Stomach (tissue), 9 donors: ENCODE results near the gene ETNK2. TPM values are rescaled to one million over a fixed set of nuclear protein-coding genes. Genes with fewer than 3 reads are reported as not detected.
"Not testable (repeated sequence)": the region's sequence is repeated elsewhere in the genome, so short reads cannot be mapped to it uniquely, and the experiment has no call there.

Experiments
- DNase-seq, 2 donors: peaks; one replicate each; pipeline versions ENCODE4 v3.0.0 to v3.0.0-alpha.2; 2013 to 2019
- H3K27ac ChIP-seq, 5 donors: fragments of 200-600 bp in 4 of 5; sonication (generic) in 4 of 5; one replicate each; pipeline ENCODE4 v1.5.1; 2013 to 2019; ENCODE audit warnings: mild to moderate bottlenecking in 1 of 5, moderate library complexity in 1 of 5
- H3K27me3 ChIP-seq, 3 donors: fragments of 200-600 bp; sonication (generic); one replicate each; pipeline ENCODE4 v1.5.1; 2017 to 2019; ENCODE audit warnings: mixed run types in 1 of 3
- H3K36me3 ChIP-seq, 4 donors: fragments of 200-600 bp; sonication (generic); 1 replicate in 3 of 4; 2 replicates in 1 of 4; pipeline ENCODE4 v1.5.1; 2016 to 2019
- H3K4me1 ChIP-seq, 4 donors: fragments of 200-600 bp; sonication (generic); one replicate each; pipeline ENCODE4 v1.5.1; 2016 to 2019
- H3K4me3 ChIP-seq, 4 donors: fragments of 200-600 bp; sonication (generic) in 3 of 4; one replicate each; pipeline ENCODE4 v1.5.1; 2016 to 2019; ENCODE audit warnings: mild to moderate bottlenecking in 1 of 4
- H3K9me3 ChIP-seq, 4 donors: fragments of 200-600 bp; sonication (generic); one replicate each; pipeline ENCODE4 v1.5.1; 2016 to 2019
- CTCF ChIP-seq, 7 experiments: fragments of 450-650 bp in 4 of 7; fragments of 200-600 bp in 3 of 7; sonication (generic) in 3 of 7; IDR thresholded peaks; one replicate each; pipeline ENCODE4 v1.5.1; 2016 to 2019; ENCODE audit warnings: antibody characterized with exemption in 7 of 7, control low read depth in 2 of 7, mild to moderate bottlenecking in 1 of 7
- EP300 ChIP-seq: sonication (generic); formaldehyde crosslinking; IDR thresholded peaks from one replicate; pipeline ENCODE4 v1.6.1; 2017; ENCODE audit warnings: antibody characterized with exemption
- POLR2A ChIP-seq, 4 donors: fragments of 450-650 bp; IDR thresholded peaks; one replicate each; pipeline ENCODE4 v1.6.1; 2016; ENCODE audit warnings: antibody characterized with exemption in 4 of 4, control low read depth in 2 of 4, mild to moderate bottlenecking in 1 of 4, moderate library complexity in 1 of 4
- POLR2AphosphoS5 ChIP-seq, 3 donors: sonication (generic); formaldehyde crosslinking; IDR thresholded peaks; one replicate each; pipeline ENCODE4 v1.6.1; 2016; ENCODE audit warnings: antibody characterized with exemption in 3 of 3
- WGBS, 5 donors: extraction: QIAGEN DNeasy Blood & Tissue Kit in 3 of 5; methylation state at CpG; one replicate each; pipeline versions ENCODE4 v1.1.5 to v1.1.7; 2013 to 2018; 5-methylcytosine and 5-hydroxymethylcytosine counted together
- intact Hi-C: fragments of 100-400 bp; cut with DNase I; formaldehyde crosslinking; loops from one replicate; pipeline ENCODE4 v1.15.1; 2023; ENCODE audit warnings: low total_unique reads
- polyA plus RNA-seq, 3 donors: library from polyadenylated mRNA; stranded (reverse); fragments of 200-250 nt; gene quantifications; one replicate each; pipeline ENCODE4 v1.2.3, GENCODE V29; 2013
- total RNA-seq, 5 donors: library from RNA; depleted of rRNA; stranded (reverse); fragments of >200 nt; gene quantifications; one replicate each; pipeline versions ENCODE4 v1.1.0 to v1.2.3, GENCODE V29; 2014 to 2016
- donor health status: healthy with polysubstance abuse.
- donor health status: Bipolar disorder and iron deficiency.
- donor health status: healthy.

ETNK2 gene
- total and polyA plus RNA-seq, 8 donors: 0.45 to 12.2 (median 7.1) TPM

GRCh38 chr1:204103431-204103741 is 48.5 kb downstream of the ETNK2 start:
- TF ChIP-seq POLR2A (IDR thresholded peaks at IDR 0.05): no peak
- TF ChIP-seq CTCF (IDR thresholded peaks at IDR 0.05): no peak
- TF ChIP-seq POLR2AphosphoS5 (IDR thresholded peaks at IDR 0.05): no peak
- no peak for TF ChIP-seq EP300
- Histone ChIP-seq H3K36me3 (no peaks in the 10 kb centered on the region), H3K9me3 (no peaks in the 10 kb centered on the region), H3K4me3 (no peak overlapping the region), H3K4me1 (peaks cover 34 to 68% (median 64%) of the 10 kb centered on the region in 4 donors), H3K27ac (peak overlapping the region; percentile 2 to 72 (median 60)), H3K27me3 (no peaks in the 10 kb centered on the region)
- no peak for DNase-seq
- intact Hi-C loops: no loop called here
- 40 to 65% (median 54%) methylated on average over 2 of the region's 2 CpGs for WGBS, 5 donors

GRCh38 chr1:204102739-204103430 is 49.0 kb downstream of the ETNK2 start:
- DNase-seq: no peak
- Histone ChIP-seq H3K27me3 (no peaks in the 10 kb centered on the region), H3K36me3 (no peaks in the 10 kb centered on the region), H3K27ac (peak overlapping the region in 4 of 5 donors; percentile 55 to 72 (median 65)), H3K4me3 (no peak overlapping the region), H3K9me3 (no peaks in the 10 kb centered on the region), H3K4me1 (peaks cover 34 to 63% (median 59%) of the 10 kb centered on the region in 4 donors)
- intact Hi-C loops: no loop called here
- 39 to 58% (median 43%) methylated on average over 3 of the region's 3 CpGs for WGBS, 5 donors
- TF ChIP-seq CTCF (IDR thresholded peaks at IDR 0.05): no peak

GRCh38 chr1:204102029-204102611 is 49.7 kb downstream of the ETNK2 start:
- Histone ChIP-seq H3K9me3 (no peaks in the 10 kb centered on the region), H3K4me3 (peak overlapping the region in 1 of 4 donors; percentile 9), H3K4me1 (peaks cover 34 to 57% (median 53%) of the 10 kb centered on the region in 4 donors), H3K27me3 (no peaks in the 10 kb centered on the region), H3K36me3 (no peaks in the 10 kb centered on the region), H3K27ac (peak overlapping the region; percentile 55 to 72 (median 63))
- DNase-seq: peak in 1 of 2 donors; percentile 43
- no peak for TF ChIP-seq CTCF (IDR thresholded peaks at IDR 0.05)
- no peak for TF ChIP-seq EP300
- no peak for TF ChIP-seq POLR2A (IDR thresholded peaks at IDR 0.05)
- TF ChIP-seq POLR2AphosphoS5 (IDR thresholded peaks at IDR 0.05): no peak
- intact Hi-C loops: no loop called here
- WGBS, 5 donors: 19 to 46% (median 33%) methylated on average over 13 of the region's 13 CpGs

- H3K27ac ChIP-seq: not testable (repeated sequence)
- WGBS, 5 donors: 71 to 92% (median 88%) methylated on average over 2 of the region's 2 CpGs
- H3K4me1 ChIP-seq: peaks cover 40 to 71% (median 52%) of the 10 kb centered on the region in 4 donors
Measured at GRCh38 chr1:204099754-204100153, 52.1 kb downstream of the ETNK2 start.

GRCh38 chr1:204098683-204099082 is 53.2 kb downstream of the ETNK2 start:
- intact Hi-C loops: no loop called here
- Histone ChIP-seq H3K36me3 (no peaks in the 10 kb centered on the region), H3K9me3 (no peaks in the 10 kb centered on the region), H3K27me3 (no peaks in the 10 kb centered on the region), H3K27ac (no peak overlapping the region), H3K4me3 (no peak overlapping the region), H3K4me1 (peaks cover 39 to 71% (median 51%) of the 10 kb centered on the region in 4 donors)
- TF ChIP-seq EP300 (no peak), POLR2AphosphoS5 (IDR thresholded peaks at IDR 0.05) (no peak), CTCF (IDR thresholded peaks at IDR 0.05) (no peak), POLR2A (IDR thresholded peaks at IDR 0.05) (no peak)
- DNase-seq: no peak
- WGBS, 5 donors: 85 to 97% (median 91%) methylated on average over 3 to 4 of the region's 4 CpGs

More at GRCh38 chr1:204099754-204100153, 52.1 kb downstream of the ETNK2 start:
- H3K4me3 ChIP-seq, H3K27me3 ChIP-seq, intact Hi-C loops, H3K9me3 ChIP-seq, H3K36me3 ChIP-seq, DNase-seq: not testable (repeated sequence)
